Transverse colon (tissue), 4 donors: ENCODE results near the gene OR2J1.

ENCODE experiments used
- EP300 ChIP-seq: sonication (generic); formaldehyde crosslinking; IDR thresholded peaks from one replicate; pipeline ENCODE4 v1.6.1; 2017; ENCODE audit warnings: antibody characterized with exemption, low read depth
- POLR2A ChIP-seq: fragments of 450-650 bp; IDR thresholded peaks from one replicate; pipeline ENCODE4 v1.6.1; 2016; ENCODE audit warnings: antibody characterized with exemption, mild to moderate bottlenecking, moderate library complexity
- POLR2AphosphoS5 ChIP-seq, 3 donors: sonication (generic); formaldehyde crosslinking; IDR thresholded peaks; one replicate each; pipeline ENCODE4 v1.6.1; 2016; ENCODE audit warnings: antibody characterized with exemption in 3 of 3
- TF ChIP-seq, protein P1 (sequence below), 5 experiments: fragments of 200-600 bp in 3 of 5; fragments of 450-650 bp in 2 of 5; sonication (generic) in 3 of 5; IDR thresholded peaks; 1 replicate in 2 of 5; 2 replicates in 3 of 5; pipeline ENCODE4 v1.5.1; 2016 to 2017; ENCODE audit warnings: antibody characterized with exemption in 5 of 5, inconsistent platforms in 3 of 5, mild to moderate bottlenecking in 2 of 5, moderate library complexity in 1 of 5

DNA sequence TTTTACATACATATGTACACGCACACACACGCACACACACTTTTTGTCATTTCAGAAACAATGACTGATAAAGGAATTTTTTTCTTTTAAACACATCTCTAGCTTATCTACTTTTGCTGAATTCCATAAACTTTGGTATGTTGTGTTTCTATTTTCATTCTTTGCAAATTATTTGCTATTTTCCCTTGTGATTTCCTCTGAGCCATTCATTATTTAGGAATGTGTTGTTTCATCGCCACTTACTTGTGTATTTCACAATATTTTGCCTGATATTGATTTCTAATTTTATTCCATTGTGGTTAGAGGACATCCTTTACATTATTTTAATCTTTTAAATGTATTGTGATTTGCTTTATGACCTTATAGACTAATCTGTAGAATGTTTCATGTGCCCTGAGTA lies 47.8 kb downstream of the OR2J1 start:
- TF ChIP-seq POLR2A (no peak), POLR2AphosphoS5 (IDR thresholded peaks at IDR 0.05) (no peak), EP300 (no peak)
- TF ChIP-seq, protein P1, sequence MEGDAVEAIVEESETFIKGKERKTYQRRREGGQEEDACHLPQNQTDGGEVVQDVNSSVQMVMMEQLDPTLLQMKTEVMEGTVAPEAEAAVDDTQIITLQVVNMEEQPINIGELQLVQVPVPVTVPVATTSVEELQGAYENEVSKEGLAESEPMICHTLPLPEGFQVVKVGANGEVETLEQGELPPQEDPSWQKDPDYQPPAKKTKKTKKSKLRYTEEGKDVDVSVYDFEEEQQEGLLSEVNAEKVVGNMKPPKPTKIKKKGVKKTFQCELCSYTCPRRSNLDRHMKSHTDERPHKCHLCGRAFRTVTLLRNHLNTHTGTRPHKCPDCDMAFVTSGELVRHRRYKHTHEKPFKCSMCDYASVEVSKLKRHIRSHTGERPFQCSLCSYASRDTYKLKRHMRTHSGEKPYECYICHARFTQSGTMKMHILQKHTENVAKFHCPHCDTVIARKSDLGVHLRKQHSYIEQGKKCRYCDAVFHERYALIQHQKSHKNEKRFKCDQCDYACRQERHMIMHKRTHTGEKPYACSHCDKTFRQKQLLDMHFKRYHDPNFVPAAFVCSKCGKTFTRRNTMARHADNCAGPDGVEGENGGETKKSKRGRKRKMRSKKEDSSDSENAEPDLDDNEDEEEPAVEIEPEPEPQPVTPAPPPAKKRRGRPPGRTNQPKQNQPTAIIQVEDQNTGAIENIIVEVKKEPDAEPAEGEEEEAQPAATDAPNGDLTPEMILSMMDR (IDR thresholded peaks at IDR 0.05), result no peak
